Progenitor cell of endocrine pancreas (in vitro differentiated cells): ENCODE measurements around the gene MYO1H. TPM values are rescaled to one million over a fixed set of nuclear protein-coding genes. Genes with fewer than 3 reads are reported as not detected.

Source experiments
- DNase-seq: peaks from one replicate; pipeline ENCODE4 v3.0.0; 2021; ENCODE audit warnings: low spot score; ENCODE audit not compliant: unreplicated experiment
- H3K27ac Mint-ChIP-seq: 2 replicates; pipeline ENCODE4 v1.8.0; 2021; ENCODE audit warnings: mild to moderate bottlenecking, moderate library complexity, mixed read lengths
- H3K27me3 Mint-ChIP-seq: 2 replicates; pipeline ENCODE4 v1.8.0; 2021; ENCODE audit warnings: mixed read lengths
- H3K36me3 Mint-ChIP-seq: 2 replicates; pipeline ENCODE4 v1.8.0; 2022; ENCODE audit warnings: mixed read lengths; ENCODE audit not compliant: insufficient read depth
- H3K4me1 Mint-ChIP-seq: 2 replicates; pipeline ENCODE4 v1.8.0; 2021; ENCODE audit warnings: low read depth, mixed read lengths
- H3K4me3 Mint-ChIP-seq: 2 replicates; pipeline ENCODE4 v1.8.0; 2021; ENCODE audit warnings: low read depth, mild to moderate bottlenecking, moderate library complexity, mixed read lengths
- H3K9me3 Mint-ChIP-seq: 2 replicates; pipeline ENCODE4 v1.8.0; 2021; ENCODE audit warnings: low read depth, mixed read lengths
- CTCF ChIP-seq: fragments of 200-600 bp; sonication (generic); IDR thresholded peaks from one replicate; pipeline ENCODE4 v1.5.0; 2021; ENCODE audit warnings: antibody characterized with exemption, mild to moderate bottlenecking; ENCODE audit not compliant: unreplicated experiment
- total RNA-seq: library from RNA; stranded (reverse); gene quantifications from 2 replicates; pipeline ENCODE4 v1.2.1, GENCODE V29; 2021

MYO1H gene
- total RNA-seq, 1 donor from 2014 or later: 0.77 TPM

- TF ChIP-seq CTCF: no peak
- DNase-seq: no peak
- Mint-ChIP-seq H3K9me3 (no peaks in the 10 kb centered on the region), H3K27ac (no peak overlapping the region), H3K27me3 (no peaks in the 10 kb centered on the region), H3K36me3 (peaks cover 3% of the 10 kb centered on the region), H3K4me3 (no peak overlapping the region), H3K4me1 (peaks cover 10% of the 10 kb centered on the region)
These were observed 114.4 kb downstream of the MYO1H start for GRCh38 chr12:109461846-109462756.

- Mint-ChIP-seq H3K4me3 (no peak overlapping the region), H3K9me3 (no peaks in the 10 kb centered on the region), H3K36me3 (no peaks in the 10 kb centered on the region), H3K4me1 (peaks cover 10% of the 10 kb centered on the region), H3K27ac (peak overlapping the region; percentile 34), H3K27me3 (no peaks in the 10 kb centered on the region)
- no peak for TF ChIP-seq CTCF
- DNase-seq: no peak
These were observed 115.4 kb downstream of the MYO1H start for GRCh38 chr12:109462868-109463692.

DNA sequence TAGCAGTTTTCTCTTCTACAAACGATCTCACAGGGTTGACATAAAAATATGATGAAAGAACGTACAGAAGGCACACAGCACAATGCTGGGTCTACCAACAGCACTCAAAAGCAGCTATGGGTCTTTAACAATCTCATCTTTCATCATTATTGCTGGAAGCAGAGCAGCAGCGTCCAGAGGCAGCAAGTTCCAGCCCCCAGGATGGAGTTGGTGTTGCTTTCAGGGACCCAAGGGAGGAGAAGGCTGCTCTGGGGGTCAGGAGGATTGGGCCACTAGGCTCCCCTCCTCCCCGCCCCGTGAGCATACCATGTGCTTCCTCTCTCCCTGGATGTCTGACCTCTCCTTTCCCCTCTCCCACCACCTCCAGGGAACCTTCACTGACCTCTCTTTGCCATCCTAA is 116.1 kb downstream of the MYO1H start:
- TF ChIP-seq CTCF: no peak
- Mint-ChIP-seq H3K27ac (no peak overlapping the region), H3K4me3 (no peak overlapping the region), H3K9me3 (no peaks in the 10 kb centered on the region), H3K4me1 (peaks cover 10% of the 10 kb centered on the region), H3K27me3 (no peaks in the 10 kb centered on the region), H3K36me3 (peaks cover 2% of the 10 kb centered on the region)
- no peak for DNase-seq

- Mint-ChIP-seq H3K36me3 (peaks cover 5% of the 10 kb centered on the region), H3K27me3 (no peaks in the 10 kb centered on the region), H3K27ac (no peak overlapping the region), H3K4me1 (peaks cover 10% of the 10 kb centered on the region), H3K9me3 (no peaks in the 10 kb centered on the region), H3K4me3 (no peak overlapping the region)
- DNase-seq: no peak
- no peak for TF ChIP-seq CTCF
These were observed 117.1 kb downstream of the MYO1H start for GRCh38 chr12:109464642-109465351.

- Mint-ChIP-seq H3K36me3 (peaks cover 5% of the 10 kb centered on the region), H3K9me3 (no peaks in the 10 kb centered on the region), H3K27ac (no peak overlapping the region), H3K4me3 (no peak overlapping the region), H3K4me1 (peaks cover 8% of the 10 kb centered on the region), H3K27me3 (no peaks in the 10 kb centered on the region)
- no peak for TF ChIP-seq CTCF
- DNase-seq: no peak
These were observed 118.6 kb downstream of the MYO1H start for GRCh38 chr12:109466305-109466704.
